Vagina (tissue), 2 donors: Measurements from ENCODE around the gene GNRH2.

Source experiments
- POLR2A ChIP-seq, 2 donors: fragments of 450-650 bp; IDR thresholded peaks; one replicate each; pipeline ENCODE4 v1.6.1; 2017; ENCODE audit warnings: antibody characterized with exemption in 2 of 2, mild to moderate bottlenecking in 2 of 2, moderate library complexity in 2 of 2
- POLR2AphosphoS5 ChIP-seq, 2 donors: sonication (generic); formaldehyde crosslinking; IDR thresholded peaks; one replicate each; pipeline ENCODE4 v1.9.0; 2017; ENCODE audit warnings: antibody characterized with exemption in 2 of 2, mild to moderate bottlenecking in 2 of 2, low read depth in 1 of 2; ENCODE audit not compliant: insufficient read depth in 1 of 2
- TF ChIP-seq, protein P1 (sequence below), 3 experiments: fragments of 450-650 bp in 2 of 3; fragments of 200-600 bp in 1 of 3; sonication (generic) in 1 of 3; IDR thresholded peaks; one replicate each; pipeline ENCODE4 v1.5.1; 2017 to 2019; ENCODE audit warnings: antibody characterized with exemption in 3 of 3, mild to moderate bottlenecking in 2 of 3, moderate library complexity in 2 of 3

DNA sequence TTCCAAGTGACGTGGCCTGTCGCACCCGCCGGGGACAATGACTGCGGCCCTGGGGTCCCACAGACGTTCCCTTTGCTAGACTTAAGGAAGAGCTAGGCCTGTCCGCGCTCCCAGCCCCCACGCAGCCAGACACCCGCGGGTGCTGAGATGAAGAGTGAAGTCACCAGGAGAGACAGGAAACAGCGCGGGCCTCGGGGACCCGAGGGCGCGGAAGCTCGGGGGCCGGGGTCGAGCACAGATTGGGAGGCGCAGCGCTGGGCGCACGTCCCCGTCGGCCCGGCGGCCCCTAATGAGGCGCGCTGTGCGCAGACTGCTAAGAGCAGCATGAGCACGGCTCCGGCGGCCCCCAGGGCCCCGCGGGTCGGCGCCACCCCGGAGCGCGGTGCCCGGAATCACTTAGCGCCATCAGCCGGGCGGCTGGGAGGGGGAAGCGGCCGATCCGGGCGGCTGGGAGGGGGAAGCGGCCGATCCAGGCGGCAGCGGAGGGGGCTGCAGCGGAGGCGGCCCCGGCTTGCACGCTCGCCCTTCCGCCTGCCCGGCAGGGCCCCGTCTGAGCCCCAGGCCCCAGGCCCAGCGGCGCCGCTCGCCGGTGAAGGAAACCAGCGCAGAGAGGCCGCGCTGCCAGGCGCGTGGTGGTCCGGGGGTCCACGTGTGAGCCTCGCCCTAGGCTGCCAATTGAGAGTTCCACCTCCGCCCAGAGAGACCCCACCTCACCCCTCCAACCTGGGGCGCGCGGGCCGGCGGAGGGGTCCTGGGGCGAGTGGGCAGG is 49.4 kb downstream of the GNRH2 start:
- TF ChIP-seq POLR2A (IDR thresholded peaks at IDR 0.05): no peak
- TF ChIP-seq, protein P1, sequence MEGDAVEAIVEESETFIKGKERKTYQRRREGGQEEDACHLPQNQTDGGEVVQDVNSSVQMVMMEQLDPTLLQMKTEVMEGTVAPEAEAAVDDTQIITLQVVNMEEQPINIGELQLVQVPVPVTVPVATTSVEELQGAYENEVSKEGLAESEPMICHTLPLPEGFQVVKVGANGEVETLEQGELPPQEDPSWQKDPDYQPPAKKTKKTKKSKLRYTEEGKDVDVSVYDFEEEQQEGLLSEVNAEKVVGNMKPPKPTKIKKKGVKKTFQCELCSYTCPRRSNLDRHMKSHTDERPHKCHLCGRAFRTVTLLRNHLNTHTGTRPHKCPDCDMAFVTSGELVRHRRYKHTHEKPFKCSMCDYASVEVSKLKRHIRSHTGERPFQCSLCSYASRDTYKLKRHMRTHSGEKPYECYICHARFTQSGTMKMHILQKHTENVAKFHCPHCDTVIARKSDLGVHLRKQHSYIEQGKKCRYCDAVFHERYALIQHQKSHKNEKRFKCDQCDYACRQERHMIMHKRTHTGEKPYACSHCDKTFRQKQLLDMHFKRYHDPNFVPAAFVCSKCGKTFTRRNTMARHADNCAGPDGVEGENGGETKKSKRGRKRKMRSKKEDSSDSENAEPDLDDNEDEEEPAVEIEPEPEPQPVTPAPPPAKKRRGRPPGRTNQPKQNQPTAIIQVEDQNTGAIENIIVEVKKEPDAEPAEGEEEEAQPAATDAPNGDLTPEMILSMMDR (IDR thresholded peaks at IDR 0.05): no peak
- TF ChIP-seq POLR2AphosphoS5 (IDR thresholded peaks at IDR 0.05; ENCODE audit: insufficient read depth in 1 of 2, low read depth in 1 of 2): no peak
